ENCODE measurements around the gene WHRN. TPM values are rescaled to one million over a fixed set of nuclear protein-coding genes. Genes with fewer than 3 reads are reported as not detected.

Gene WHRN
- total and polyA plus RNA-seq, 9 of the 15 experiments (the other 6 are each of a cell fraction or from before 2014, with no cell fraction given): 0.31 to 14.1 (median 3.0) TPM

- ChIA-PET POLR2A (interaction anchor here (0.8 to 1.3 kb wide), 2 partner anchors 10 to 198 kb away, joined by 3 to 7 read pairs; partner anchors contain the start of gene ATP6V1G1), CTCF (ENCODE audit: low intra/inter-chr PET ratio) (no interaction called here)
- Histone ChIP-seq H3K4me3 (no peak overlapping the region), H3K79me2 (ENCODE audit: control insufficient read depth, insufficient read depth, low read length) (no peaks in the 10 kb centered on the region), H3K9ac (ENCODE audit: insufficient read depth in 1 of 2, low read depth in 2 of 2, low read length in 2 of 2) (no peak overlapping the region), H2AFZ (ENCODE audit: low read depth, low read length) (no peak overlapping the region), H3K9me3 (replicated peaks; ENCODE audit: control insufficient read depth, insufficient read depth, low read depth, low read length) (no peaks in the 10 kb centered on the region), H3K4me1 (replicated peaks in 1 of 2; ENCODE audit: control insufficient read depth in 2 of 2, insufficient read depth in 2 of 2, low read length in 2 of 2) (peaks cover 7 to 10% of the 10 kb centered on the region in 2 experiments; a peak in 4 of 5 replicates), H4K20me1 (replicated peaks; ENCODE audit: control insufficient read depth, insufficient read depth, low read length) (peaks cover 25% of the 10 kb centered on the region), H3K9me1 (ENCODE audit: control insufficient read depth, insufficient read depth, low read length) (no peaks in the 10 kb centered on the region), H3K27ac (ENCODE audit: extremely low read depth, low read depth, low read length) (no peak overlapping the region), H3K4me2 (ENCODE audit: insufficient read depth, low read length) (no peak overlapping the region), H3K36me3 (ENCODE audit: control insufficient read depth, insufficient read depth, low read length) (no peaks in the 10 kb centered on the region), H3K27me3 (ENCODE audit: control insufficient read depth in 2 of 2, insufficient read depth in 2 of 2, low read length in 2 of 2) (no peaks in the 10 kb centered on the region)
- BruUV-seq (replicated peaks): no TSS peak
- ATAC-seq (peak; percentile 15; the same call in 1 of the 3 replicates), FAIRE-seq (no peak), DNase-seq (ENCODE audit: extremely low read depth in 1 of 4, low spot score in 3 of 4) (no peak)
- TF ChIP-seq POLR2G (IDR thresholded peaks at IDR 0.05; ENCODE audit: low read depth, low read length): peak; percentile 39; the same call in 1 of the 2 replicates
- no peak for TF ChIP-seq MCM7 (IDR thresholded peaks at IDR 0.05)
- TF ChIP-seq RBFOX2 (IDR thresholded peaks at IDR 0.05; ENCODE audit: low read depth, low read length): peak; percentile 60
- no peak for TF ChIP-seq REST (IDR thresholded peaks at IDR 0.05; ENCODE audit: borderline replicate concordance)
- no peak for TF ChIP-seq REST (CRISPR knock-in tag; IDR thresholded peaks at IDR 0.05; ENCODE audit: low read depth)
- peak; percentile 34; the same call in 1 of the 2 replicates for TF ChIP-seq PKNOX1 (IDR thresholded peaks at IDR 0.05)
- intact Hi-C loops (cut with micrococcal nuclease) (no loop called here), in situ Hi-C loops (cut with MboI) (no loop called here)
- WGBS (ENCODE audit: insufficient coverage, low coverage, missing lambda C conversion rate): 68% methylated on average over 7 of the region's 7 CpGs
These were observed 115.5 kb downstream of the WHRN start for GRCh38 chr9:114389612-114390368.

Measured in K562 (cell line).